HG02623 (cell line): Measurements from ENCODE around the gene IQCE.
"Not testable (repeated sequence)": the region's sequence is repeated elsewhere in the genome, so short reads cannot be mapped to it uniquely, and the experiment has no call there.

Experiments used
- ATAC-seq: cut with Tn5 transposase; IDR thresholded peaks from one replicate; pipeline ENCODE4 v1.9.1; 2021; ENCODE audit warnings: moderate library complexity; ENCODE audit not compliant: unreplicated experiment

Gene IQCE

DNA sequence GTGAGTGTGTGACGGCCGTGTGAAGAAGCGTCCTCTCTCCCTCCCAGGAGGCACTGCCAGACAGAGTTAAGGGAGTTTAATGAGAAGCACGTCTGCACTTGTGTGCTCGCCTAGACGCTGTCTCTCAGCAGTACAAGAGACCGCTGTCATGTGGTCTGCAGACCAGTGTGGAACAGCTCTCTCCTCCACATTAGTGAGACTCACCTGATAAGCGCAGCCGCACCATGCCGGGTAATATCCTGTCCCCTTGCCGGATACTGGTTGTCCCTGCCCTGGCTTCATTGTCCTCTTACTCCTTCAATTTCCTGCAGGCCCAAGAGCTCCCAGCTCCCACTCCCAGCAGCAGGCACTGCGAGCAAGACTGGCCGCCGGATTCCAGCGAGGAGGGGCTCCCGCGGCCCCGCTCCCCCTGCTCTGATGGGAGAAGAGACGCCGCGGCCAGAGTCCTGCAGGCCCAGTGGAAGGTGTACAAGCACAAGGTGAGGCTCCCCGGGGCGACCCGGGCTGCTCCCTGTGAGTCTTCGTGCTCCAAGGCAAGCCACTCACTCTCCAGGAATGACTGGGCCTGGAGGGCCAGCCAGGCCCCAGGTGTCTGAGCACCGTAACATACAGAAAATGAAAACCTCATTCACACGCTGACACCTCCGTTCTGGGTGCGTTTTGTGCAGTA is 39.5 kb downstream of the IQCE start:
- no peak for ATAC-seq

DNA sequence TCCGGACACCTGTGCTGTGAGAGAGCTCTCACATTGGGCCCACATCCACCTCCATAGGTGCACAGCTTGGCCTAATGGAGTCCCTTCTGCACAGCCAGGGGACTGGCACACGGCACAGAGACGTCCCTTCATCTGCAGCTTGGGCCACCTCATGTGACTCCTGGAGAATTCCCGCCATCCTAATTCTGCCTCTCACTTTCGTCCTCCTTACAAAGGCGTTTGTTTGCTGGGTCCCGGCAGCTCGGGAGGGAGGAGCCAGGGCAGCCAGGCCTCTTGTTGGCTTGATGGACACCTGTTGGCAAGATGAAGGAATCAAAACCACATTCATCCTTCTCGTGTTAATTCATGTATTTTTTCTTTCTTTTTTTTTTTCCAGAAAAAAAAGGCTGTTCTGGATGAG is 42.3 kb downstream of the IQCE start:
- ATAC-seq, result no peak

DNA sequence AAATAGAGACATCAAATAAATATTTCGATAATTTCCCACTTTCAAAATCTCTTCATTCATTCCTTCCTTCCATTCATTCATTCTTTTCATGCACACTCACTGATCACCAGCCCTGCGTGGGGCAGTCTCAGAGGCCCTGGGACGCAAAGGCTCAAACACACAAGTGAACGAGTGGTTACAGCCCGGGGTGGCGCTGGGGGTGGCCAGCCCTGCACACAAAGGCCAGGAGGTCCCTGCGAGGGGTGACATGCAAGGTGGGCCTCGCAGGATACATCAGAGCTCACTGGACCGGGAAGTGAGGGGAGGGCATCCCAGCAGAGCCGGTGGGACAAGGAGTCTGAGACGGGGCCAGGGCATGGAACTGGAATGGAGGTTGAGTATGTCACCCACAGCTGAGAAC is 43.1 kb downstream of the IQCE start:
- ATAC-seq, result no peak

DNA sequence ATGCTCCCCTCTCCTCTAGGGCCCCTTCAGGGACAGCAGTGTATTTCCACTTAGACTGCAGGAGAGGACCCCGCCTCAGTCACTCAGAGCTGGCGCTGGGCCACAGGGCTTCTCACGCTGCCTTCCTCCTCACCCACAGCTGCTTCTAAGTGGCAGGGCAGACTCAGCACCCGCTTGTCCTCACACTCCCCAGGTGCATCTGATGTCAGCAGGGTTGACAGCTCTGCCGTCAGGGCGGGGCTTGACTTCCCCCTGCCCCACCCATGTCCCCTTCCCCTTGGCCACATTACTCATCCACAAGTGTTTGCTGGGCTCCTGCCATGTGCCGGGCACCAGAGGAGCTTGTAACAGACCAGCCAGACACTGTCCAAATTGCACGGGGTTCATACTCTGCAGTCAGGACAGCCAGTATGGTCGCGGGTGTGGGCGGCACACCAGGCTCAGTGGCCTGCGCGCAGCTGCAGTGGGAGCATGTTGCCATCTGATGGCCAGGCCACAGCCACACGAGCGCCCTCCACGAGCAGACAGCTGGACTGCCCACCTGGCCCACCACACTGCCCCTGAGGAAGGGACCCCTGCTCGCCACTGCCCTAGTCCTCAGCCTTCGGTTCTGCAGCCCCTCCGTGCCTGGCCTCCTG is 43.7 kb downstream of the IQCE start:
- no peak for ATAC-seq

DNA sequence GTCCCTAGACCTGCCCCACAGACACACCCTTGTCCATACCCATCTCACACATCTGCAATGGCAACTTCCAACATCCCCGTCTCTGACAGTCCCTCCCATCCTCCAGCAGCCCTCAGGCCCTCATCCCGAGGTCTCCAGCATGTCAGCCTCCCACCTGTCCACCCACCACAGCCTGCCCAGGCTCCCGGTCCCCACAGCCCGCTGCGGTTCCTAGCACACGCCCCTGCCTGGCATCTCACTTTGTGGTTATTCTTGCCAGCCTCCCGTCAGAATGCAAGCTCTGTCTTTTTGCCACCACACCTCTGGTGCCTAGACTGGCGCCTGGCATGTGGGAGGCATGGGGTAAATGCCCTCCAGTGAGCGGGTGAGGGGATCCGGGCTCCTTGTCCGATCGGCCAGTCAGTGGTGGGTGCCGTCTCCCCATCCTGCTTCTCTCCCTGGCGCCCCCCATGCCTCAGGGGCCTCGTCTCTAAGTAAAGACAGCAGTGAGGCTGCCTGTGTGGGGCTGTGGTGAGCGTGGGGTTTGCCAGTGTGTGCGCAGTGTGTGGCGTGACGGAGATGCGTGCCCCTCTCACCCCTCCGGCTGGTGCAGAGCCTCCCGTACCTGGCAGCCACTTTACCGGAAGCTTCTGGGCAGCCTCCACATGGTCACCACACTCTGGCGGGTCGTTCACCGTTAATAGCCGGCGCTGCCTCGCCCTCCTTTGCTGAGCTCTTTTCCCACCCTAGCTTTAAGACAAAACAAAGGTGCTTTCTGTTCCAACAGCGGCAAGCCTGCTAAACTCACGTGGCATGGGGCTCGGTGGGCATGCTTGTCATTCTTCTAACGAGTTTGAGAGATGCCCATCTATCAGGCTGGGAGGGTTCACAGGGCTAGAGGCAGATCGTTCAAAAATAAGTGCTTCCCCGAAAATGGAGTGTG is 44.5 kb downstream of the IQCE start:
- no peak for ATAC-seq

DNA sequence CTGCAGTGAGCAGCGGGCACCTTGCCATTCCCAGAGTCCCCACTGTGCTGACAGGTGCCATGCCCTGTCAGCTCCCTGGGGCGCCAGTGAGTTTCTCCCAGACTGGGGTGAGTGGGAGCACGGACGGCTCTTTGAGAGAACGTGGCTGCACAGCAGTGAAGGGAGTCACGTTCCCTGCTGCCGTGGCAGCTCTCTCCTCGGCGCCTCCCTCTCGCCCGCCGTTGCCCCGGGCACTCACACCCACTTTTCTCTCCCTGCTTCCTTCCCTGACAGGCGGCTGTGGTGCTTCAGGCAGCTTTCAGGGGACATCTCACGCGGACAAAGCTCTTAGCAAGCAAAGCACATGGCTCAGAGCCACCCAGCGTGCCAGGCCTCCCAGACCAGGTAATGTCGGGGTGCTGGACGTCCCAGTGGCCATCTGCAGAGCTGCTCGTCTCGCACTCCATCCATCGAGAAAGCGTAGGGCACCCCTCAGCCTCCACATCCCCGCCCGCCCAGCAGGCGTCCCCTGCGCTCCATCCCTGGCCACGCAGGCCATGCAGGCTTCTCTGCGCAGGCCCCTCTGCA is 45.9 kb downstream of the IQCE start:
- ATAC-seq, result no peak

GRCh38 chr7:2605608-2606538 is 47.1 kb downstream of the IQCE start:
- ATAC-seq, result no peak

DNA sequence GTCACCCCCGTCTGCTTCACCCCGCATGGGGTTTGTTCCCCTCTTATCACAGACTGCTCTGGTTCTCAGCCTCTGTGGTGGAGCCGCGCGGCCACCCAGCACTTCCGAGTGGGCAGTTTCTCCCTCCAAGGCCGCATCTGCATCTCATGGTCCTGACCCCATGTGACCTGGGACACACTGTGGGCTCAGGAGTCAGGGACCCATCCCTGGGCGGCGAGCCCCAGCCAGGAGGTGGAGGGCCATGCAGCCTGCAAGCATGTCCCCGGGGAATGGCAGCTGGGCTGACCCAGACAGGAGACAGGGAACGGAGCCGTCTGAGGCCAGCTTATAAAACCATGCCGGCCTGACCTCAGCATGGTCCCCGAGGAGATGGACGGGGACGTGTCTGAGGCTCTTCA is 47.8 kb downstream of the IQCE start:
- ATAC-seq, result no peak

DNA sequence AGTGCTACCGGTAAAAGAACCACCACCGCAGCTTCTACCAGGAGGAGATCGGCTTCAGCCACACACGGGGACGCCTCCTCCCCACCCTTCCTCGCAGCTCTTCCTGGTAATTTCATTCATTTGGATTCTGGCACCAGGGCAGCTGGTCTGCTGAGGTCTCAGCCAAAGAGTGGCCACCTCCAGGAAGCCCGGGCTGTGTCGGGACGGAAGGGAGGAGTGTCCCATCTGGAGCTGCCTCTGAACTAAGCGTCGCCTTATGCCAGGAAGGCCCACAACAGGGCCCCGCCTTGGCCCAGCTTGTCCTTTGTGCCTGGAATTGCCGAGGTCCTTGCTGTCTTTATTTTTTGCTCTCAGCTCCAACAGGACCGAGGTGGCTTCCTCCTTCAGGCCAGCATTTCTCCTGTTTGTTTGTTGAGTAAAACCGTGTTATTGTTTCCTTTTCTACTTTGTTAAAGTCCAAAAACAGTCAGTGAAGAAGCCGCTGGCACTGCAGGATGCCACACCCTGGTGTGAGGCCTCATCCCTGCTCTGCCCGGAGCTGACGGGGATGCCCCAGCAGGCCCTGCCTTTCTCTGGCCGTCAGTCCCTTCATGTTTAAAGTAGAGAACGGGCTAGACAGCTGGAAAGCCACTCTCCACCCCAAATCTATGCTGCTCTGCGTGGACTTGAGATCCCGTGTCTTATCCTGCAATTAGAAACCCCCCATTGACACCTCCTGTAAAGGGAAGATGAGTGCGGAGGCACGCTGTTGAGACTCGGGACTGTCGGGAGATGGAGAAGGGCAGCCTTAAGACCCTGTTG is 48.5 kb downstream of the IQCE start:
- no peak for ATAC-seq

- ATAC-seq, result no peak
Measured at GRCh38 chr7:2607923-2608904, 49.4 kb downstream of the IQCE start.

DNA sequence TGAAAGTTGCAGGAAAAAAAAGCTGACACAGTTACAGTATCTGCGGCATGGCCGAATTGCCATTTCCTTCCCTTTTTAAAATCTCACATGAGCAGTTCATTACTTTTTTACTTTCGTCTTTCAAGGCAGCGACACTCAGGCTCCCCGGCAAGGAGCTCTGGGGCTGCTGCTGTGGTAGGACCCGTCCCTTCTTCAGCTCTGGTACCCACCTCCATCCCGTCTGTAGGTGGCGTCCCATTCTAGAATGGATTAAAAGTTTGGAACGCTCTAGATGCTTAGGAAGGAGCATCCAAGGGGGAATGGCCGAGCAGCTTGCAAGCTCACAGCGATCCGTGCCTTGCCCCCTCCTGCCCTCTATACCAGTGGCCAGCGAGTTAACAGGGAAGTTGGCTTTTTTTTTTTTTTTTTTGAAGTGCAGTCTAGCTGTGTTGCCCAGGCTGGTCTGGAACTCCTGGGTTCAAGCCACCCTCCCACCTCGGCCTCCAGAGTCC is 50.2 kb downstream of the IQCE start:
- ATAC-seq, result no peak

GRCh38 chr7:2609646-2610045 is 50.9 kb downstream of the IQCE start:
- not testable (repeated sequence) for ATAC-seq

- no peak for ATAC-seq
Measured at GRCh38 chr7:2610466-2610865, 51.7 kb downstream of the IQCE start.

DNA sequence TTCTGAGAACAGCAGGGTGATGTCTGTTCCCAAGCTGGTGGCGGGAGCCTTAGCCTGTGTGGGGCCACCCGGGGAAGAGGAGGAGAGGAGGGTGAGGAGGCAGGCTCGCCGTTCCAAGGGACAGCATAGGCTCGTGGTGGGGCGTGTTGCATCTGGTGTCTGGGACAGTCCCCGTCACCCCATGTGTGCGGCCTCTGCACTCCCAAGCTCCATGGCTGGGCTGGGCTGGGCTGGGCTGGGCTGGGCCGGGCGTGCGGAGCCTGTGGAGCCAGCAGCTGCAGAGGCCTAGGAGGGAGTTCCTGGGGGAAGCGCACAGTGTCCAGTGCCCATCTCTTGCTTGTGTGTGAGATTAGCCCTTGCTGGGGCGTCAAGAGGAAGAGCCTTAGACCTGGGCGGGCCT is 52.1 kb downstream of the IQCE start:
- ATAC-seq, result no peak

- no peak for ATAC-seq
Measured at GRCh38 chr7:2611401-2611800, 52.6 kb downstream of the IQCE start.

DNA sequence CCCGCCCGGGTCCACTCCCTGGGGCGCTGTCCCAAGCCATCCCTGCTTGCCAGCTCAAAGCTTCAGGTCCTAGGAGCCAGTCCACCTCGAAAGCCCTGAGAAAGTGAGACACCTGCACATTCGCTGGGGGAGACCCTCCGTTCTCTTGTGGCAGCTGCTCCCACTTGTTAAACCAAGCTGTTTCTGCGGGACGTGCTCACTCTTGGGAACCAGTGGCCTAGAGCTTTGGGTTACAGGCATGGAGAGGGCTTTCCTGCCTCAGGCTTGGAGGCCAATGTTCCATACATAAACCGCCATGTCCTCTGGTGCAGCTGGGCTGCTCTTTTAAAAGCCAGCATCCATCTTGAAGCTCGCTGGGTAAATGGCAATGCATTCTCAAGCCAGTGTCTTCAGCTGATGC is 53.1 kb downstream of the IQCE start:
- ATAC-seq, result no peak

DNA sequence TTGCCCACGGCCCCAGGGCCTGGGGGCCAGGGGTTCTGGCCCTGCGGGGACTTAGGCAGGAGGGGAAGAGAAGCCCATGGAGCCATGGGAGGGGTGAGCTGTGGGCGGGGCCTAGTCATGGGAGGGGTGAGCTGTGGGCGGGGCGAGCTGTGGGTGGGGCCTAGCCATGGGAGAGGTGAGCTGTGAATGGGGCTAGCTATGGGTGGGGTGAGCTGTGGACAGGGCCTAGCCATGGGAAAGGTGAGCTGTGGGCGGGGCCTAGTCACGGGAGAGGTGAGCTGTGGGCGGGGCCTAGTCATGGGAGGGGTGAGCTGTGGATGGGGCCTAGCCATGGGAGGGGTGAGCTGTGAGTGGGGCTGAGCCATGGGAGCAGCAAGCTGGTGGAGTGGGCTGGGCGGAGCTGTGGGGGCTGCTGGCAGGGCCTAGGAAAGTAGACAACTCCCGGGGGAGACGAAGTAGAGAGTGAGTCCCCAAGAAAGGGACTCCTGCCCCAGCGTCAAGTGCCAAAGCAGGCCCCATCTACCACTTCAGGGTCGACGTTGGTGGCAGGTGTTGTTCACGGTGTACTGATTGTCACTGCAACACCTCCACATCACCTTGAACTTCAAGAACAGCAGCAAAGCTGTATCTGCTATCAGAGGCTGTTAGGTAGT is 53.8 kb downstream of the IQCE start:
- ATAC-seq, result no peak
